Activated CD4-positive, alpha-beta T cell treated with anti-CD3 and anti-CD28 coated beads for 24 hours (primary cell): ENCODE measurements around the gene SYNDIG1L.
"Not testable (repeated sequence)": the region's sequence is repeated elsewhere in the genome, so short reads cannot be mapped to it uniquely, and the experiment has no call there.

Experiments
- DNase-seq, 2 donors: peaks; one replicate each; pipeline ENCODE4 v3.0.0-alpha.2; 2020; ENCODE audit warnings: low read depth in 2 of 2

Gene SYNDIG1L

GRCh38 chr14:74426202-74426582, at the start of gene SYNDIG1L:
SYNDIG1L (minus strand) TSS chr14:74426210; CDS start chr14:74409744, 16,466 bp downstream.
- no peak for DNase-seq

DNA sequence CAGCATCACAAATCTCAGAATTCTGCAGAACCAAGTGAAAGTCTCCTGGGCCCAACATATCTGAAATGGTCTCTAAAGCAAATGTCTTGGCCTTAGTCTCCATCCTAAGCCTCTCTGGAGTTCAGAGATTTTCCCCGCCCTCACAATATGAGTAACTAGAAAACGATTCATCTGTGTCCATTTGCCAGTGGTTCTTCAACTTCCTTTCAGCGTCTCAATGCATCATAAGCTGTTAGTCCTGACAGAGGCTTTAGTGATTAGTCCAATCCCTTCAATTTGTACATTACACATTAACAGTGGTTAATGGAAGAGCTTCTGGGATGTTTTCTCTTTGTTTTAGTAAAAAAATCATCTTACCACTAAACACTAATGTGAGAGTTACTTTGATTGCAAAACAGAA, 49.7 kb upstream of the SYNDIG1L start:
- DNase-seq, result no peak

GRCh38 chr14:74474376-74474775, 48.4 kb upstream of the SYNDIG1L start:
- no peak for DNase-seq

DNA sequence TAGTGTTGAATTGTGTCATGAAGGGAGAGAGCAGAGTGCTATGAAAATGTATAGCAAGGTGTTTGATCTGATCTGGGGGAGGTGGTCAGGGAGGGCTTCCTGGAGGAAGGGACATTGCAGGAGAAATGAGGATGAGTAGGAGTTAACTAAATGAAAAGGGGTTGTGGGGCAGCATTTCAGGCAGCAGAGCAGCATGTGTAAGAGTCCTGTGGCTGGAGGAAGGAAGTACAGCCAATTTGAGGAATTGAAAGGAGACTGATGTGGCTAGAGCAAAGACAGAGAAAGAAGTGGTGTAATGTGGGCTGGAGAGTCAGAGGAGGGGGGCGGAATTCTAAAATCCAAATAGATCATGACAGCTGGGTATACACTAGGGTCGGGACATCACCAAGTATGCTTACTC, 46.6 kb upstream of the SYNDIG1L start:
- no peak for DNase-seq

DNA sequence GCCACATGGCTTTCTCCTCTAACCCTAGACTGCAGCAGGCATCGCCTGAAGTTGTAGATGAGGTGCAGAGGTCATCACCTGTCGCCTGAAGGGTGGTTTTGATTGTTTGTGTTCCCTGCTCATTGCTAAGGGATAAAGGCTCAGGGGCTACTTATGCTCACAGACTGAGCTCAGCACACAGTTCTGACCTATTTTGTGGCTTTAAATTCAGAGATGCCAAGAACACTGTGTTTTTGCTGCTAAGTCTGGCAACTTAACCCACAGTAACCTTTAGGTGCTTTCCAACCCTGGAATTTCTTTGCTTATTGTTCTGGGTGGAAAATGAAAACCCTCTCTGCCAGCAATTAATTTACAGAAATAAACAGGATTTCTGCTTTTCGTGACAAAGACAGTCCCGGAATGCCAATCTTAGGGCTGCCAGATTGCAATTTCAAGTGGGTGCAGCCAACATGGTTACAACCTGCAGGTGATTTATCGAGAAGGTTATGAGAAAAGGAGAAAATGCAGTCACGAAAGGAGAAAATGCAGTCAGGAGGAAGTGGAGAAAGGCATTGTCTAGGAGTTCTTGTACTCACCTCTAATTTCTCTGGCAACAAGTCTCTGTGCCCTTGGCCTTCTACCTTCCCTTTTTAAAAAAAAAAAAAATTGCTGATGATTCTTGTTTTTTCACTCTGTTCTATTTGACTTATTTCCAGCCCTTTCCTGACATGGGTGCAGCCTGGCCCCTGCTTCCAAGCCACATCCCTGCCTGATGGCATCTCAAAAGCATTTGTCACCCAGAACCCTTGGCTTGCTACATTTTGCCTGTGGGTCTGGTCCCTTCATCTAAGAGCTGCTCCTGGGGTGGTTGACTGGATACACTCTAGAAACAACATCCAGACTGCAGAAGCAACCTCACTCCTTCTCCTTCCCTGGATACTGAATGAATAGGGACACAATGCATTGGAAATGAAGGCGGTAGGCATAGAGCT, 43.8 kb upstream of the SYNDIG1L start:
- no peak for DNase-seq

- no peak for DNase-seq
These were observed 42.5 kb upstream of the SYNDIG1L start for GRCh38 chr14:74468513-74468912.

DNA sequence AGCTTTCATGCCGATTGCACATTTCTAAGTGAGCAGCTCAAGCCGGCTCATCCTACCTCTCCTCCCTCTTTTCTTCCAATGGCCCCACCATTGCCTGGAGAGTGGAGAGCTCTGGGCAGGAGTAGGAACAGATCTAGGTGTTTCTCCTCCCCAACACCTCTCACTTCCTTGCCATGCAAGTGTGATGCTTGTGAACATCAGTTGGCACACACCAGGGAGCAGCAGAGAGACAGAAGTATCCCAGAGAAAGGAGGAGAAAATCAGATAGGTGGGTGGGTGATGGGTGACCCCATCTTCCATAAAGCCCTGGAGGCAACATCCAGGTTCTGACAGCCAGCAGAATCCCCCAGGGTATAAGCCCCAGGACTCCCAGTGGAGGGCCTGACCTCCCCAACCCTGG, 39.3 kb upstream of the SYNDIG1L start:
- no peak for DNase-seq

- no peak for DNase-seq
These were observed 38.8 kb upstream of the SYNDIG1L start for GRCh38 chr14:74464785-74465184.

DNA sequence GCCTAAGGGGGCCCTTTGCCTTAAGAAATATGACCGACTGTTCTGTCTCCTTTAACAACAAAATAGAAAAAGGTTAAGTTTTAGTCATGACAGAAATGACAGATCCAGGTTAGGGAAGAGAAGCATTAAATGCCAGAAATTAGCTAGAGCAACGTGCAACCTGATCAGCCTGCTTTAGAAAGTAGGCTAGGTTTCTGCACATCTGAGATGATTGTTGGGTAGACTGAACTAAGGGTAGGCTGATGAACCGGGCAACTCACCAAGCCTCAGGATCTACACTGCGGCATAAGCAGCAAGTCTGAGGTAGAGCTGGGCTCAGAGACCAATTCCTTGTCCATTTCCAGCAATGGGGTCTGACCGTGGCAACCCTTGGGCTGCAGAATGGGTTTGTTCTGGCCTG, 37.7 kb upstream of the SYNDIG1L start:
- no peak for DNase-seq

GRCh38 chr14:74462993-74463392, 37.0 kb upstream of the SYNDIG1L start:
- no peak for DNase-seq

GRCh38 chr14:74459976-74460375, 34.0 kb upstream of the SYNDIG1L start:
- no peak for DNase-seq

- peak in 1 of 2 donors; percentile 2 for DNase-seq
These were observed 33.4 kb upstream of the SYNDIG1L start for GRCh38 chr14:74459289-74459946.

DNA sequence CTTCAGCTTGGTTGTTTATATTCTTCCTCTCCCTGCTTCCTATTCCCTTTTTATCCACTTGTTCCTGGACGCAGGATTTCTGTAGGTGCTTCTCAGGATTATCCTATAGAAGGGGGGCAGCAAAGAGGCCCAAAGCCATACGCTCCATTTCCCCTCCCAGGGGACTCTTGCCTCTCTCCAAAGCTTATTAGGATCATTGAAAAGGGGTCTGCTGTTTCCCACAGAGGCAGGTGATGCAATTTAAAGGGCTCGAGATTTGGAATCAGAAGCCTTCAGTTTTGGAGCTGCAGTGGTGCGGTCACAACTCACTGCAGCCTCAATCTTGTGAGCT, 31.5 kb upstream of the SYNDIG1L start:
- DNase-seq, result no peak

- DNase-seq, result no peak
These were observed 30.9 kb upstream of the SYNDIG1L start for GRCh38 chr14:74456684-74457564.

DNA sequence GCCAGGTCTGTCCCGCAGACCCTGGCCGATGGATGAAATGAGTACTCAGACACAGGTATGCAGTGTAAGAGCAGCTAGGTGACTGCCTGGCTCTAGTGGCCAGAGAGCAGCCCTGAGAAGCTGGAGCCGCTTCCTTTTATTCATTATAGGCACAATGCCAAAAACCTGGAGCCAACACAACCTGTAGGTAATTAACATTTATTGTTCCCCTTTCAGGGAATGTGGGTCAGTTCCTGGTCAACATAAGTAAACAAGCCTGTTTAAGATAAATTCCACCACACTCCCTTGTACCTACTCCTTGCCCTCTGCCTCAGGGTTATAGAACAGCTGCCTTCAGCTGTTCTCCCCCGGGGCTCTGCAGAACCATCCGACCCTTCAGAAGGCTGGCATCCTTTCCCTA, 28.4 kb upstream of the SYNDIG1L start:
- not testable (repeated sequence) for DNase-seq

- no peak for DNase-seq
These were observed 18.9 kb upstream of the SYNDIG1L start for GRCh38 chr14:74444866-74445265.

DNA sequence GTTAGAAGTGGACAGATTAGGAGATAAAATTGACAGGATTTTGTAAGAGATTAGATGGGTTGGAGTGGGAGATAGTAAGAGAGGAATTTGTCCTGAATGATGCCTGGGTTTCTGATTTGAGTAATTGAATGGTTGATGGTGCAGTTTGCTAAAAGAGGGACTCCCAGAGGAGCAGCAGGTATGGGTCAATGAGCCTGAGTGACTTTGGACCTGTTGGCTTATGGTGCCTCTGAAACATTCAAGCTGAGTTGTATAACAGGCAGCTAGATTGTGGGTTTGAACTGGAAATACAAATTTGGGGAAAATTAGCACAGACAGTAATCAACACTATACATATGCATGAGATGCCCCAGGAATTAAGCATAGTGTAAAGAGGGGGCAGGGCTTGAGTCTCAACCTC, 16.7 kb upstream of the SYNDIG1L start:
- DNase-seq, result no peak

- DNase-seq, result no peak
These were observed 15.1 kb upstream of the SYNDIG1L start for GRCh38 chr14:74441113-74441512.

DNA sequence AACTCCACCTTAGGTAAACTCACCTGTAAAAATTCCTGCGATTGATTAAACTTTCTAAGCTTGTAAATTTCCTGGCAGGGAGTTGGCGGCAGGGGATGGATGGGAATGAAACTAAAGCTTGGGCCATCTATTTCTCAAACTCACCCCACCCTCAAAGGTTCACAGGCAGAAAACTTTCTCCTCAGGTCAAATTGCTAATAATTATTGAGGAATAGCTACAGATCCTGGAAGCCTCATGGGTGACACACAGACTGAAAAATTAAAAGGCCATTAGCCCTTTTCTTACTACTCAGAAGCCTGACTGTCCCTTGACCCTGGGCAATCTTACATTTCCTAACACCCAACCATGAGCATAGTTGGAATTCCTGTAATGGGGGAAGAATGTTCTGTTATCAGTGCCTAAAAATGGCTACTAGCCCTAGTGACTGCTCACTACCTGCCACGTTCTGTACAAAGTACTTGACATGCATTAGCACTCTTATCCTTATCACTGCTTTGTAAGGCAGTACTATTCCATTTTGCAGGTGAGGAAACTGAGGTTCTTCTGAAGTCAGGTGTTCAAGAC, 12.4 kb upstream of the SYNDIG1L start:
- DNase-seq, result no peak

- no peak for DNase-seq
These were observed 11.6 kb upstream of the SYNDIG1L start for GRCh38 chr14:74437496-74438053.

- no peak for DNase-seq
These were observed 8.3 kb upstream of the SYNDIG1L start for GRCh38 chr14:74434294-74434693.

DNA sequence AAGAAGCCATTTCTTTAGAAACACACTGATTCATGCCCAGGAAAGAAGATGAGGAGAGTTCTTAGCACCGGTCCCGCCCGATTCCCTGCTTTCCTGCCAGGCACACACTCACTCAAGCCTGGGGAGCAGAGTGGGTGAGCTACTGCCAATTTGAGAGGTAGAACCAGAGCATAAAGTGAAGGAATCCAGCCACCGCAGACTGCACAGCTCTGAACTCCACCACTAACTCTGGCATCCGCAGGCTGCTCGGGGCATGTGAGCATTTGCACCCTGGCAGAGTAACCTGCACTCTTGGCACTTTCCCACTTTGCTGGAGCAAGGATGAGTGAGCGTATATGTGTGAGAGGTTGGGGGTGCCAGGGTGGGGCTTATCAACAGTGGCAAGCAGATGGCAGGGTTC, 4.0 kb upstream of the SYNDIG1L start:
- DNase-seq, result no peak
